COLO829 (cell line): ENCODE data around the gene RAPGEF4.

Experiments
- DNase-seq: peaks from one replicate; pipeline ENCODE4 v3.0.0; 2012; ENCODE audit warnings: low spot score

The RAPGEF4 gene

DNA sequence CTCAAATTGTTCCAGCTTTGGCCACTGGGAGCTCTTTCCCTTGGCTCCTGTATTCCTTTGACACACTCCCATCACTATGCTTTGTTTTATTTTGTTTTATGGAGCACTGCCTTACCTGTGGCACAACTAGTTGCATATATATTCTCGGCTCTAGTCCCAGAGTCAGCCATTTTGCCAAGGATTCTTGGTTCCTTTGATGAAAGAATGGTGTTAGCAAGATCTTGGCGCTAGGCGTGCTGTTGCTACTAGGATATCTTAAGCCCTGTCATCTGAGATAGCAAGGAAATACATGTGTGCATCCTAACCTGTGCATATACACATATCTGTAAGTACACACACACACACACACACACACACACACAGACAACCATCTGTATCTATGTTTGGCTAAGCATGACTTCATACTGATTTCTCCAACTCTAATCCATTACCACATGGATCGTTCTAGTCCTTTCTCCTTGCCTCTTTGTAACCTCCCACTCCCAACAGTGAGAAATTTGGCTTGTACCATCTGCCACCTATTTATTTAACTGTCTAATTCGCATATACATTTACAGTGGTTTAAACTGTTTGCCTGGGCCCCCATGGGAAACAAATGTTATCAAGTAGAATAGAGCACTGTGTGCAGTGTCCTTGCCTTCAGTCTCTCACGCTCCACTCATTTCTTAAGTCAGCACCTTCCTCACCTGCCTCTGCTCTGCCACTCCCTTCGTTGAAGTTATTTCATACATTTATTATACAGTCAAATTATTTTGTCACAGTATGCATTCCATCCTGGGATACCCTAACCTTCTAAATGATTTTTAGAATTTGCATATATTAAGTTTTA lies 202.5 kb downstream of the RAPGEF4 start:
- DNase-seq, result no peak

DNA sequence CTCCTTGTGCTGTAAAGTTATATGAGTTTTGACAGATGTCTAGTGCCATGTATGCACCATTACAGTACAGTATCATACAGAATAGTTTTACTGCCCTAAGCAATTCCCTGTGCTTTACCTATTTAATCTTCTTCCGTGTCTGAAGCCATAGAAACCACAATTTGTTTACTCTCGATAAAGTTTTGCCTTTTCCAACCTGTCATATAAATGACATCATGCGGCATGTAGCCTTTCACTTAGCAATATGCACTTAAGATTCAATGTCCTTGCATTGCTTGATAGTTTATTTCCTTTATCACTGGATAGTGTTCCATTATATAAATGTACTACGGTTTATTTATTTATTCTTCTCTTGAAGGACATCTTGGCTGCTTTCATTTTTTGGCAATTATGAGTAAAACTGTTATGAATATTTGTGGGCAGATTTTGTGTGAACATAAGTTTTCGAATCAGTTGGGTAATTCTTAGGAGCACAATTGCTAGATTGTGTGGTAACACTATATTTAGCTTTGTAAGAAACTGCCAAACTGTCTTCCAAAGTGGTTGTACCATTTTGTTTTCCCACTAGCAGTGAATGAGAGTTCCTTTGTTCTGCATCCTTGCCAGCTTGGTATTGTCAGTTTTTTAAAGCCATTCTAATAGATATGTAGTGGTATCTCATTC lies 203.2 kb downstream of the RAPGEF4 start:
- no peak for DNase-seq

DNA sequence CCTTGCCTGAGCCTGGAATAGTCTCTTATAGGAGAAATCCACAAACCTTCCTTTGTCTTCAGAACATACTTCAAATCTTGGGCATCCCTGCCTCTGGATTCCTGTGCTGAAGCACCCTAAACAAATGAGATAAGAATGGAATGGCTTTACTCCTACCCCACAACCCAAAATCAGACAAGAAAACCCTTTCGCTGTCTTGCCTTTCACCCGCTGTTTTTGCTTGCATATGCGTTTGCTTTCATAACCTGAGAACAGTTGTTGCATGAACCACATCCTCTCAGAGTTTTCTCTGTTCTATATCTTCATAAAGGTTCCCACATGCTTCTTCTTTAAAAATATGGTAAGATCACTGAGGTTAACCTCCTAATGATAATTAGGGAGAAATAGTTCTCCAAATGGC lies 207.9 kb downstream of the RAPGEF4 start:
- no peak for DNase-seq

DNA sequence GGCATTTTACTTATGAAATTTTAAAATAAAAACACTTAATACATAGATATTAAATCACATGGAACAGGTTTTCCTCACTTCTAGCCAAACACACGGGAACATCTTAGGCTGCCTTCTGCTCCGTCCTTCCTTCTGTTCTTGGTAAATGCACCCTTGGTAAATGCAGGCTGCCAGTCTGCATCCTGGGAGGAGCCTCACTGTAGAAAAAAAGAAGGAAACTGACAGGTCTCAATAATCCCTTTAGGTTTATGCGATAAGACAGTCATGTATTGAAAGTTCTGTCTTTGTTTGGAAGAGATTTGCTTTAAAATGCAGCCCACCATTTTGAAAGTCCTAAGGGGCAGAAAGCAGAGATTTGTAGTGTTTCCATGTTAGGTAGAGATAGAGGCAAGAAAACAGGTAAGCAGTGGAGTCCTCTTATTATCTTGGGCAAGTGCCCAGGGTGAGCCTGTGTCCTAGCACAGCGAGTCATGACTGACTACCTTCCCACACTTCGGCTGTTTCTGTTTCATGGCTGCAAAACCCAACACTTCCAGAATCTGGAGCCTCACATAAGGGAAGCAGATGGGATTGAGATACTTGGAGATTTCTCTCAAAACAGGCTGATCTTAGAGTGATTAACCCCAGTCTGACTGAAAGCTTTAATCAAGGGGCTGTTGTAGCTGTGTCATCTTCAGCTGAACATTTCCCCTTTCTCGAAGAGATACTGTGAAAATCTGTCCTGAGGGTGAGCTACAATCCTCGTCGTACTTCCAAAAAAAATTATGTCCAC lies 208.6 kb downstream of the RAPGEF4 start:
- no peak for DNase-seq

DNA sequence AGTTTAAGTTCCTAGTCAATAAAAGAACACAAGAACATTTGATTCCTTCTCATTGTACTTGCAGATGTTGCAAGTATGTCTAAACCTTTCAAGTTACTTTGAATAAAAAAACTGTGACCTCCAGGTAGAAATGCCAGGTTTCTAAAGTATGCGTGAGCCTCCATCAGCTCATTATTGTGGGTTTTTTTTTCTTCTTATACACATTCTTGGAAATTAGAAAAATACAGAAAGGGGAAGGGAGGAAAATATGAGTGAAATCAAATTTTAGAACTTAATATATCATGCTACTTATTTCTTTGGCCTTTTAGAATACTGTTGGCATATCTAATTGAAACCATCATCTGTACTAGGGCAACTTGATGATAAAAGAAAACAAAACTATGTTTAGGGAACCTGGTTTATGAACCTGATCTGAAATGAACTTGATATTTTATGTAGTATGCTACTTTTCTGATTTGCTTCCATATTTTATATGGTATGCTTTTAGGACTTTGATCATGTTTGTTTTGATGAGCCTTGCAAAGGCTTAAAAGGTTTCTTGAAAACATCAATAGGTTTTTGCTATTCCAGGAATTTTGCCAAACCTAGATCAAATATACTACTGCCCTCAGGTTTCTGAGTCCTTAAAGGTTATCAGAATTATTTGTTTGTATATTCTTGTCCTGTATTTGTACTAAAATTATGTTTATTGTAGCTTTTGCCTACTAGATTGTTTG lies 209.3 kb downstream of the RAPGEF4 start:
- no peak for DNase-seq

DNA sequence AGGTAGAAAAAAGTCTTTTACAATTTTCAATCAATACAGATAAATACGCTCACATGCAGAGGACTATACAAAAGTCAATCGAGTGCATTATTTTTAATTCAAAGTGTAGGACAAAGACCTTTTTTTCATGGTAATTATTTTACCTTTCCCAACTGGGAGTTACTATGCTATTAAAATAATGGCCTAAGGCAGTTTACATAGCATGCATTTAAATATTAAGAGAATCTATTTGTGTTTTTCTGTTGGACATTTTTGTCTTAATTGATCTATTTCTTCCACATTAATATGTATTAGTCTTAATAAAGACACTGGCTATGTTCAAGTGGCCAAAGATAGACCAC lies 209.8 kb downstream of the RAPGEF4 start:
- DNase-seq, result no peak

DNA sequence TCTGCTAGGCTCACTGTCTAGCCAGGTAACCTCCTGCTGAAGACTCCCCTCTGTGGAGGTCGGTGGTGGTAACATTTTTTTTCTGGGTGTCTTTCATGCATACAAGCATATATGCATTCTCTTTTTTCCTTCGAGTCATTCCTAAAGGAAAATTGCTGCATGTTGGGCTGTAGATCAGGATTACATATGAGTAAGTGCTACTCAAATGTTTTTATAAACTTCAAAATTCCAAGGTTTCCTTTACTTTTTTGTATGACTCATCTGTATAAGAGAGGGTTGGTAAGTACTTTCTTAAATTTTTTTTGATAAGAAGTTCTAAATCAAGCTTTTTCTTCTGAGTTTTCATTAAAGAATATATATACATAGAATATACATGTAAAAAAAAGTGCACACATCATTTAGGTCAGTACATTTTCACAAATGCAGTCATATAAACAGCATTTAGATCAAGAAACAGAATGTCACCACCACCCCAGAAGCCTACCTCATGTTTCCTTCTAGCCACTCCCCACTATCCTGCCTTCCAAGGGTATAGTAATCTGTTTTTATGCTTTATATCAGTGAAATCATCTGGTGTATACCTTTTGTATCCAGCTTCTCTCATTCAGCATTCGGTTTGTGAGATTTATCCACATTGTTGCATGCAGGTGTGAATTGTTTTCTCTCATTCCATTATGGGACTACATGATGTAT lies 212.0 kb downstream of the RAPGEF4 start:
- DNase-seq, result no peak

DNA sequence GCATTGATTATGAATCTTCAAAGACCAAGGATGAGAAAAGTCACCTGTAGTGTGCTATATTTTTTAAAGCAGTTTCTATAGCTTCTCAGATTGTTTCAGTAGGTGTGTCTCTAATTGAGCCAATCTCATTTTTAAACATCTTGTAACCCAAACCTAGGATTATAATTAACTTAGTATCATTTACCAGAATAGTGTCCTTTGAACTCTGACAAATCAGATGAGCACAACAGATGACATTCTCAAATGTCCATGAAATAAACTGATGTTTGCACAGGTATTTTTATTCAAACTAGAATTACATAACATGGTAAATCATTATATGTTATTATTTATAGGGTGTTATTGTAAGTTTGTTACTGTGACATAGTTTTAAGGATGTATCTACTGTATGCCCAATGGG lies 213.9 kb downstream of the RAPGEF4 start:
- no peak for DNase-seq

DNA sequence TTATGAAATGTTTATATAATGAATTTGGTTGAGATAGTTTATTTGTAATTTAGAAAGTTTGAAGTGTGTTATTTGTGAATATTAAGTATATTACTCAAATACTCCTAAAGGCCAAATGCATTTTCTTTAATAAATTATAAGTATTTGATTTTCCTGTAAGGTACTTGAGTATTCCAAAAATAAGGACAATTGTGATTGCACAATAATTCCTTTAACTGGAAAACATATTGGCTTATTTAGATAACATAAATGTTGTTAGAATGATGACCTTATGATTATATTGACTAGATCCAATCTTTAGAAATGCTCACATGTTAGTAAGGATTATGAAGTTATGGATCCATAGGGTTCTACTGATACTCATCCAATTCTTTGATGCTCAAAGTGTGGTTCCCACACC lies 214.9 kb downstream of the RAPGEF4 start:
- no peak for DNase-seq

DNA sequence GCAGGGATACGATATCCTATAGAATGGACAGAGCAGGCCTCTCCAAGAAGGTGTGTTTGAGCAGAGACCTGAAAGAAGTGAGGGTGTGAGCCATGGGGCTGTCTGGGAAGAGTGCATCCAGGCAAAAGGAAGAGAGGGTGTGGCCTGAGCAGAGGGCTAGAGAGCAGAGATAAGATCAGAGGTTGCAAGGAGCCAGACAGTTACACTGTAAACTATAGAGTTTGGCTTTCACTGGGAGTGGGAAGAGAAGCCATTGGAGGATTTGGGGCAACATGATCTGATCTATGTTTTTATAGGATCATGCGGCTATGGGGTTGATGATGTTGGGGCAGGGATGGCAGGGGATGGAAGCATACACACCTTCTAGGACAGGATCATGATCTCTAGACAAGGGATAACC lies 215.9 kb downstream of the RAPGEF4 start:
- no peak for DNase-seq

DNA sequence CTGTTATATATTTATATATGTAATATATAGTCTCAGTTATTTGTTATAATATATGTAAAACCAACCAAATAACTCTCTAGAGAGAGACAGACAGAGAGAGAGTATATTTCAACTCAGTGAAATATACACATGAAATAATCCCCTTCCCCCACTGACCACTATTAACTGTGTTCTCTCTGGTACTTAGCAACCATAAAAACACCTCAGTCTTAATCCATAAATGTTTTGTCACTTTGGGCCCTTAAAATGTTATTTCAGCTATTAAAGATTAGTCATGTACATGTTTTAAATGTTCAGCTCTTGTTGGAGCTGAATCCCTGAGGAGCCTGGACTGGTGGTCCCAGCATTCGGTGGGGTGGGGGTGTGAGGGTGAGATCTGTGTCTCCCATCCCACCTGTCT lies 217.8 kb downstream of the RAPGEF4 start:
- no peak for DNase-seq

DNA sequence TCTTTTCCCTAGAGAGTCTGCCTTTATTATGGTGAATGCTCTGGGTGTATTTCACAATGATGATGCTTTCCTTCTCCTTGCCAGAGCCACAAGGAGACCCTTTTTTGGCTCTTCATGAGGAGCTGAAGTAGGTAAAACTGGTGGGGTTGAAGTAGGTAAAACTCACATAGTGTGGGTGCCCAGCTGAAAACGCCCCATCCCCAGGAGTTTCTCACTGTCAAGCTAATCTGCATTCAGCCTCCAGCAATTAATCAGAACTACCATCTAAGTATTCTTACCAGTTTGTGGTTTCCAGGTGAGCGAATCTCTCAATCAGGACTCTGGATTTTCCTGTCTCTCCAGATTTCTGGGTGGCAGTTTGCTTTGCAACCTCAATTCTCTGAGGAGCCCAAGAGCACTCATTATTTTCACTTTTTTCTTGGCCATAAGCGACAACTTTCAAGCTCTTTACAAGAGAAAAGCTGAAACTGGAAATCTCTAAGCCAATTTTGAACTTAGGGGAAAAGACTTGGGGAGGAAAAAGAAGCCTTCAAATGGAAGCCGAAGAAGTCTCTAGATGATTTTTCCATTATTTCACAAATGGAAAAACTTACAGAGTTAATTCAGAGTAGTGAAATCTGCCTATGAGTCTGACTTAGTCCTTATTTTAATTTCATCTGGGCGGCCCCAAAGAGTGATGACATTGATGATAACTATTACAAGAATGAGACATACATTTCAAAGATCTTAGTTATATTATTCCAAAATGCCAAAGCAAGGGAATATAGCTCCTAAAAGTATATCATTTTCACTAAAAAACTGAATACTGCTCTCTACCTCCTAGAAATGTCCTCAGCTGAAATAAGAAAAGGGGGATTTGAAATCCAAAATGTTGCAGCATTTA lies 218.6 kb downstream of the RAPGEF4 start:
- DNase-seq, result no peak

DNA sequence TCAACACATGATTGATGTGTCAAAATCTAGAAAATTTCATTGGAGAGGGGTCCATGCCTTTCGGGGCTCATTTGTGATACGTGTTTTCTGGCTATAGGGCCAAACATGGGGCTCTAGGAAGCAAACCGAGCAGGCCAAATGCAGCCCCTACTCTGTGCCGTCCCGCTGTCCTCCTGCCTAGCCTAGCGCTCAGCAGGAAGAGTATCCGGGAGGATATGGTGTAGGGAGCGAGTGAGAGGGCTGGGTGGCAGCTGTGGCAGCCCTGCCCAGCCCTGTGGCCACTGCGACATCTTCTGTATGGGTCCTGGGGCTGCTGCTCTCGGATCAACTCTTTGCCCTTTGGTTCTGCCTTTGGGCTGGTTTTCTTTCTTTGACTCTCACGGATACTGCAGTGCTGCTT lies 219.9 kb downstream of the RAPGEF4 start:
- DNase-seq, result no peak

DNA sequence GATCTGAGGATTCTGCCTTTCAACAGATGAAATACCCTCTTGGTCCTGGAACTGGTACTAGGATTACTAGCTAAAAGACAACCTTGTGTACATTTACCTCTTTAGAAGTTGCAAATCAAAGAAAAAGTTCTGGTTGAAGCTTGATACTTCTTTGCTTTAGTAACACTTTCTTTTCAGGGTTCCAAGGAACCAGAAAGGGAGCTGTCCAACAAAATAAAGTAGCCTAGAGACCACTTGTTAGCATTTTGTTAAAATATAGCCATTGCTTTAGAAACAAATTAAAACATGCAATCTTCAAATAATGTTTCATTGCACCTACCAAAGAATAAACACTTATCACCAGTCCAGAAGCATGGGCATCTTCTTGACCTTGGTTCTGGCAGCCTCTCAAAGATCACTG lies 222.1 kb downstream of the RAPGEF4 start:
- no peak for DNase-seq

DNA sequence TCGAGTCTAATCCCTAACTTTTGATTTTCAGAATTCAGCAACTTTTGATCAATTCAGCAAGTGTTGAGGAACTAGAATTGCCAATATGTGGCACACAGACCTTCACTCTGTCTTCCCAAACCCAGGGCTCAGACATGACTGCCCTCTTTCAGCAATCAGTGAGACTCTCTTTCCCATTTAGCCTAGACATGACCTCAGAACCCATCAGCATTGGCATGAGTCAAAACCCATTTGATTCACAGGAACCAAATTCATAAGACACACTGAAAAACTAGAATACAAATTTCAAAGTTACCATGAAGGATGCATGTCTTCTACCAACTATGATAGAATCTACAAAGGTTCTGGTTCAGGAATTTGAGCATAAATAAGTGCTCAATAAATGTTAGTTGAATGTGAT lies 226.4 kb downstream of the RAPGEF4 start:
- DNase-seq, result no peak

DNA sequence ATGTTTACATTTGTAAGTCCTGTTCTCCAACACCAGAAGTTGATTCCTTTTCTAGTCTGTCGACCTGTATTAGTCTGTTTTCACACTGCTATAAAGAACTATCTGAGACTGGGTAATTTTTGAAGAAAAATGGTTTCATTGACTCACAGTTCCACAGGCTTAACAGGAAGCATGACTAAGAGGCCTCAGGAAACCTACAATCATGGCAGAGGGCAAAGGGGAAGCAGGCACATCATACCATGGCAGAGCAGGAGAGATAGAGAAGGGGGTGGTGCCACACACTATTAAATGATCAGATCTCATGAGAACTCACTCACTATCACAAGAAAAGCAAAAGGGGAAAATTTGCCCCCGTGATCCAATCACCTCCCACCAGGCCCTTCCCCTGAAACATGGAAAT lies 227.2 kb downstream of the RAPGEF4 start:
- DNase-seq, result no peak

DNA sequence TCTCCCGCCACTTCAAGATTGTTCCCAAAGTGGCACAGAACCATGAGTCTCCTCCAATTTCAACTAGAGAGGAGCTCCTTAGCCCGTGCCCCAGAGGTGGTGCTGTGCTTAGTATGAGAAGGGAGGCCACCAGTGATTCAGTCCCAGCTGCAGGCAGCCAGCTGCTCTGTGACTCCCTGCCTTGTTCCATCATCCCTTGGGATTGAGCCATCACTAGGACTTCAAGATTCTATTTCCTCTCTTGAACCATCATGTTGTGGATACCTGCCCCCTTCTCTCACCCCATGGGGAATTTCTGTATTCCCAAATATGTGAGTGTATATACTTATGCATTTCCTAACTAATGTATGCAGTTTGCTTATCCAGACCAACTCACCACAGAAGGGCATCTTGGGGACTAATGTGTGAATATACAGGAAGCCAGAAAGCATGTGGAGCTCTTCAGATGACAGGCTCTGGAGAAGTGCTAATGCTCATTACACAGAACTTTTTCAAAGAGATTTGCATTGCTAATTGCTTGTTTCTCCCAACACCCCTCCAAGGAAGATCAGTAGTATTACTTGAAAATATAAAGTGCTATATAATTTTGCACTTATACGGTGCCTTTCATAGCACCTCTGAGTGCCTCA lies 229.0 kb downstream of the RAPGEF4 start:
- no peak for DNase-seq

DNA sequence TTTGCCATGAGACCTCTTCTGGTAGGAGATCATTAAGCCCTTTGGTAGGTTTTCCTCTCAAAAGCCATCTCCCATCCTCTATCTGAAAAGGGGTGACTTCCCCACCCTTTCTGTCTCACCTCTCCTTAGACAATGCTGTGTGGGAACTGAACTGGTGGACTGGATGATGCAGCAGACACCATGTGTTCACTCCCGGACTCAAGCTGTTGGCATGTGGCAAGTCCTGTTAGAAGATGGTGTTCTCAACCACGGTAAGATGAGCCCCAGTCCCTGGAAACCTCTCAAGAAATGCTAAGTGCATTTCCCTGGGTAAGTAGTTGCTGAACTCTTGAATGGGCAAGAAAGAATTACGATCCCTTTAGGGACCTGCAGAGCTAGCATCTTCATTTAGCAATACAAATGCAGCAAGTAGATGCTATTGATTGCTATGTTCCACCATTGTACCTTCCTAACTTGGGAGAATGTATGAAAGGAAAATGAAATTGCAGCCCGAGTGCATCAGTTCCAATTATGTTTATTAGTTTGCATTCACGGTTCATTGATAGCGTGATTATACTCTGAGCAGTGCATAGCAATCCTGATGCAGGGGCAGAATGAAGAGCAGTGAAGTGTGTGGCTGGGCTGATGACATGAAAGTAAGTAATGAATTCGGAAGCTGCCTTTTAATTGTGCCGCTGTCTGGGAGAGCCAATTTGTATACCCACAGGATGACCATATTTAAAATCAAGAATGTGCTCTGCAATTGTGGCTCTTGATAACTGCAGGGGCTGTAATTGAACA lies 230.0 kb downstream of the RAPGEF4 start:
- DNase-seq, result no peak
